HepG2 (cell line): Measurements from ENCODE around the gene BARX1. TPM values are rescaled to one million over a fixed set of nuclear protein-coding genes. Genes with fewer than 3 reads are reported as not detected.

ENCODE experiments used
- ATAC-seq: fragments of 200-7000 bp; cut with Tn5 transposase; 3 replicates; pipeline ENCODE4 v1.9.1; 2020; ENCODE audit warnings: mild to moderate bottlenecking, moderate library complexity
- BruUV-seq: library from RNA; stranded (reverse); fragments of 400-500 nt; replicated peaks from 2 replicates; lab custom pipeline; 2021; lab: Mats Ljungman, UMichigan
- CTCF ChIA-PET: fragments of 300-600 bp; formaldehyde crosslinking; extraction: SDS; loops from one replicate; lab custom pipeline; 2021; ENCODE audit warnings: low total read pairs, inconsistent platforms, low intra/inter-chr PET ratio; lab: Yijun Ruan, JAX
- POLR2A ChIA-PET: fragments of 350-600 bp; sonication (Branson Sonifier 250); formaldehyde crosslinking; loops from one replicate; lab custom pipeline; 2020; ENCODE audit warnings: antibody characterized with exemption, inconsistent platforms; lab: Yijun Ruan, JAX
- DNase-seq: peaks from one replicate; pipeline ENCODE4 v3.0.0-alpha.2; 2015; ENCODE audit warnings: low spot score
- FAIRE-seq: peaks from 3 replicates; lab custom pipeline; 2011; peaks lifted over from hg19 to GRCh38; lab: Jason Lieb, UNC
- H2AFZ ChIP-seq: one replicate; pipeline ENCODE4 v1.6.1; 2011; ENCODE audit warnings: low read length, inconsistent platforms
- H3K27ac ChIP-seq: fragments of 300-600 bp; 3 replicates; pipeline ENCODE4 v1.8.0; 2011; ENCODE audit warnings: mixed run types, mild to moderate bottlenecking, mixed read lengths, low read length, inconsistent platforms; ENCODE audit not compliant: insufficient read depth; ENCODE audit errors: extremely low read length
- H3K27me3 ChIP-seq, 2 experiments: fragments of 200-600 bp in 1 of 2; 2 replicates in 1 of 2; 3 replicates in 1 of 2; pipeline versions ENCODE4 v1.6.0 to v1.8.0; 2011; ENCODE audit warnings: low read length in 2 of 2, mild to moderate bottlenecking in 2 of 2, moderate library complexity in 2 of 2, inconsistent platforms in 1 of 2; ENCODE audit not compliant: insufficient read depth in 2 of 2, control insufficient read depth in 1 of 2
- H3K36me3 ChIP-seq, 2 experiments: fragments of 200-600 bp in 1 of 2; replicated peaks in 1 of 2; 2 replicates in 1 of 2; 3 replicates in 1 of 2; pipeline versions ENCODE4 v1.5.1 to v1.8.0; 2011; ENCODE audit warnings: low read length in 2 of 2, inconsistent platforms in 1 of 2; ENCODE audit not compliant: insufficient read depth in 2 of 2, control insufficient read depth in 1 of 2
- H3K4me1 ChIP-seq: 2 replicates; pipeline ENCODE4 v1.5.1; 2012; ENCODE audit warnings: low read length, inconsistent platforms; ENCODE audit not compliant: insufficient read depth
- H3K4me2 ChIP-seq: 2 replicates; pipeline ENCODE4 v1.6.0; 2011; ENCODE audit warnings: low read depth, low read length, inconsistent platforms
- H3K4me3 ChIP-seq, 3 experiments: fragments of 200-600 bp in 1 of 3; sonication (generic), shearing (Covaris generic) in 1 of 3; replicated peaks in 1 of 3; 2 replicates each; pipeline ENCODE4 v1.5.1; 2011 to 2016; ENCODE audit warnings: low read length in 3 of 3, inconsistent platforms in 2 of 3, low read depth in 2 of 3, mild to moderate bottlenecking in 2 of 3, control low read depth in 1 of 3, mixed read lengths in 1 of 3; ENCODE audit not compliant: insufficient read depth in 1 of 3
- H3K79me2 ChIP-seq: one replicate; pipeline ENCODE4 v1.6.1; 2011; ENCODE audit warnings: low read length, inconsistent platforms; ENCODE audit not compliant: insufficient read depth
- H3K9ac ChIP-seq: 2 replicates; pipeline ENCODE4 v1.6.0; 2011; ENCODE audit warnings: mild to moderate bottlenecking, low read depth, low read length, inconsistent platforms; ENCODE audit not compliant: insufficient read depth
- H3K9me3 ChIP-seq: 2 replicates; pipeline ENCODE4 v1.5.1; 2012; ENCODE audit warnings: mild to moderate bottlenecking, low read length
- H4K20me1 ChIP-seq: 2 replicates; pipeline ENCODE4 v1.6.0; 2011; ENCODE audit warnings: inconsistent platforms, mild to moderate bottlenecking, low read length, moderate library complexity; ENCODE audit not compliant: insufficient read depth
- EZH2 ChIP-seq: conservative IDR thresholded peaks from 2 replicates; pipeline ENCODE4 v1.6.1; 2012; ENCODE audit warnings: mild to moderate bottlenecking, low read depth, low read length, moderate library complexity
- HNRNPL ChIP-seq: fragments of 200-400 bp; formaldehyde crosslinking; IDR thresholded peaks from 2 replicates; pipeline ENCODE4 v1.6.1; 2017; ENCODE audit warnings: mild to moderate bottlenecking, low read depth, low read length
- NFE2 ChIP-seq: sonication (generic); formaldehyde crosslinking; IDR thresholded peaks from 2 replicates; pipeline ENCODE4 v1.4.0; 2020; ENCODE audit warnings: missing genetic modification reagents
- STAG1 ChIP-seq: sonication (generic); formaldehyde crosslinking; IDR thresholded peaks from 2 replicates; pipeline ENCODE4 v1.4.0; 2020; ENCODE audit warnings: missing genetic modification reagents
- ZNF558 ChIP-seq: sonication (generic); formaldehyde crosslinking; IDR thresholded peaks from 2 replicates; pipeline ENCODE4 v1.9.0; 2022; ENCODE audit warnings: mild to moderate bottlenecking, missing genetic modification reagents, borderline replicate concordance
- WGBS: methylation state at CpG from one replicate; pipeline ENCODE4 v1.1.6; 2017; ENCODE audit warnings: low lambda C conversion rate; 5-methylcytosine and 5-hydroxymethylcytosine counted together
- in situ Hi-C: cut with HindIII; loops from 2 replicates; pipeline ENCODE4 v1.10.0; 2017; ENCODE audit warnings: low pct_unique_long_range_greater_than_20kb; ENCODE audit not compliant: extremely low pct_ligation_motif_present
- intact Hi-C: fragments of 100-400 bp; cut with micrococcal nuclease; formaldehyde crosslinking; loops from one replicate; pipeline ENCODE4 v1.10.0; 2022; ENCODE audit not compliant: unreplicated experiment
- polyA plus RNA-seq, 8 experiments: library from polyadenylated mRNA; depleted of rRNA in 3 of 8; stranded (reverse) in 7 of 8; unstranded in 1 of 8; fragments of >200 nt; fragmentation: Illumina TruSeq in 4 of 8; extraction: Trizol in 4 of 8; gene quantifications; 2 replicates each; pipeline versions ENCODE4 v1.2.1 to v1.2.3, GENCODE V29; 2011 to 2016; ENCODE audit warnings: low read depth in 4 of 8, missing spikeins in 1 of 8, mixed read lengths in 1 of 8; ENCODE audit not compliant: insufficient read depth in 1 of 8
- total RNA-seq, 5 experiments: library from RNA; depleted of rRNA; stranded (reverse); fragments of >200 nt; fragmentation: Illumina TruSeq; extraction: Trizol; gene quantifications; 2 replicates each; pipeline ENCODE4 v1.2.3, GENCODE V29; 2016; ENCODE audit warnings: low read depth in 1 of 5
- TF ChIP-seq, protein P1 (sequence below): sonication (generic); formaldehyde crosslinking; IDR thresholded peaks from 2 replicates; pipeline ENCODE4 v1.5.0; 2020; ENCODE audit warnings: mild to moderate bottlenecking, missing genetic modification reagents, moderate library complexity

The BARX1 gene
- total and polyA plus RNA-seq, 2 of the 13 experiments (the other 11 are each of a cell fraction or from before 2014, with no cell fraction given), result not detected

DNA sequence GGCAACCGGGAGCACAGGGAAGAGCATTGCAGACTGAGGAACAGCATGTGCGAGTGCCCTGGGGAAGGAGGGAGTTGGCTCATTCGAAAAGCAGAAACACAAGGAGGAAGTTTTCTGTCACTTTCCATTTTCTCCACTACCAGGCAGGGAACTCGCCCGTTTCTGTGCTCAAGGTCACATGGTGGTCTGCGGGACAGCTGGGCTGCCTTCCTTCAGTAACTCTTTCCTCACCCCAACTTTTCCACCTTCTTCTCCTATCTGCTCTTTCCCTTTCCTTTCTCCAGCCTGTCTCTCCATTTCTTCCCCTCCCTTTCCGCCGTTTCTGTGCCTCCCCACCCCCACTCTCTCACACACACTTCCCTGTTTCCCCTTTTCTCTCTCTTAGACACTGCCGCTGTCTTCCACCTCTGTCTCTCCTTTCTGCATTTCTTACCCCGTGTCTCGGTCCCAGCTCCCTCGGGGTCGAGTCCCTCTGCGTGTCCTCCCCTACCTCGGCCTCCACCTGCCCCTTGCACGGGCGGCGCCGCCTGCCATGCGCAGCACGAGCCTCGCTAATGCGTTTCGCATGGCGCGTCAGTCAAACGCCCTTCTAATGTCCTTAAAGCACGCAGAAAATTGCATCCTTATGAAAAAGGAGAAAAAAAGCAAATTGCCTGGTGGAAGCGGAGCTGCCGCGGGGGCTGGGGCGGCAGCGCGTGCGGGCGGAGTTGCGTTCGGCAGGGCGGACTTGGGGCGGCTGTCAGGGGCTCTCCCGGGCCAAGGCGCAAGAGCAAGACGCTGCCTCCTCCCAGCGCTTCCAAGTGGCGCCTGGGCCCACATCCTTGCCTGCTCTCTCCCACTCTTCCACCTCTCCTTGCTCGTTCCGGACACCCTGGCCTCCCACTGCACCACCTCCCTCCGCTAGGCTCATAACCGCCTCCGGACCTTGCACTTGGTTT, 9.5 kb downstream of the BARX1 start:
- Histone ChIP-seq H3K9me3 (no peaks in the 10 kb centered on the region), H2AFZ (no peak overlapping the region), H3K27me3 (peaks cover 31 to 94% of the 10 kb centered on the region in 2 experiments), H3K36me3 (no peaks in the 10 kb centered on the region), H3K4me1 (no peaks in the 10 kb centered on the region; the same call in 1 of the 2 replicates), H3K4me3 (peak overlapping the region in 1 of 3 experiments; percentile 16; a peak in 1 of 6 replicates), H4K20me1 (no peaks in the 10 kb centered on the region), H3K27ac (no peak overlapping the region), H3K9ac (no peak overlapping the region), H3K79me2 (no peaks in the 10 kb centered on the region), H3K4me2 (peak overlapping the region; percentile 27)
- 20% methylated on average over 43 of the region's 50 CpGs for WGBS
- in situ Hi-C loops (no loop called here), intact Hi-C loops (no loop called here)
- DNase-seq (no peak), ATAC-seq (no peak), FAIRE-seq (no peak)
- peak; percentile 65; the same call in 1 of the 2 replicates for TF ChIP-seq EZH2
- TF ChIP-seq NFE2, result no peak
- TF ChIP-seq HNRNPL, result no peak
- ChIA-PET CTCF (no interaction called here), POLR2A (no interaction called here)
- BruUV-seq, result no TSS peak

DNA sequence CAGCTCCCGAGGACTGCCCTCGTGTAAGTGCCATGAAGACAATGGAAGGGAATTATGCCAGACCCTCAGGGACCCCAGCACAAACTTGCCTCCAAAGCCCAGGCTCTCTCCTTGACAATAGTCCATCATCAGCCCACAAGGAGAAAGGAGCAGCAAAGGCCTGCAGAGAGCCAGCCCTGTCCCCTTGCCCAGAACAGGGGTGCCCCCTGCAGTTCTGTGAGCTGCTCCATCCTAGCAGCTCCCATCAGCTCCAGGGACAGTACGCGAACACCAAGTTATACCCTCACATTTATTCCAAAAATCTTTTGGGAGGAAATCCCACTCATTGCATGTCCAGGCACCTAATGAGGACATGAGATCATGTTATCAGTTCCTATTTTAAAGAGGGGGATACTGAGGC, 11.1 kb downstream of the BARX1 start:
- in situ Hi-C loops, result no loop called here
- no peaks in the 10 kb centered on the region; the same call in 1 of the 2 replicates for H3K4me1 ChIP-seq
- FAIRE-seq, result no peak
- no peaks in the 10 kb centered on the region for H3K79me2 ChIP-seq
- no peak for DNase-seq
- no peaks in the 10 kb centered on the region for H3K36me3 ChIP-seq
- H3K9me3 ChIP-seq, result no peaks in the 10 kb centered on the region
- H4K20me1 ChIP-seq, result no peaks in the 10 kb centered on the region
- no TSS peak for BruUV-seq
- CTCF ChIA-PET, result no interaction called here
- no peak overlapping the region for H3K4me3 ChIP-seq
- H3K27ac ChIP-seq, result no peak overlapping the region
- no peak overlapping the region for H2AFZ ChIP-seq
- intact Hi-C loops, result no loop called here
- POLR2A ChIA-PET, result no interaction called here
- H3K27me3 ChIP-seq, result peaks cover 24 to 87% of the 10 kb centered on the region in 2 experiments
- no peak overlapping the region for H3K9ac ChIP-seq
- peak; percentile 56 for TF ChIP-seq STAG1 (CRISPR knock-in tag)
- TF ChIP-seq, protein P1, sequence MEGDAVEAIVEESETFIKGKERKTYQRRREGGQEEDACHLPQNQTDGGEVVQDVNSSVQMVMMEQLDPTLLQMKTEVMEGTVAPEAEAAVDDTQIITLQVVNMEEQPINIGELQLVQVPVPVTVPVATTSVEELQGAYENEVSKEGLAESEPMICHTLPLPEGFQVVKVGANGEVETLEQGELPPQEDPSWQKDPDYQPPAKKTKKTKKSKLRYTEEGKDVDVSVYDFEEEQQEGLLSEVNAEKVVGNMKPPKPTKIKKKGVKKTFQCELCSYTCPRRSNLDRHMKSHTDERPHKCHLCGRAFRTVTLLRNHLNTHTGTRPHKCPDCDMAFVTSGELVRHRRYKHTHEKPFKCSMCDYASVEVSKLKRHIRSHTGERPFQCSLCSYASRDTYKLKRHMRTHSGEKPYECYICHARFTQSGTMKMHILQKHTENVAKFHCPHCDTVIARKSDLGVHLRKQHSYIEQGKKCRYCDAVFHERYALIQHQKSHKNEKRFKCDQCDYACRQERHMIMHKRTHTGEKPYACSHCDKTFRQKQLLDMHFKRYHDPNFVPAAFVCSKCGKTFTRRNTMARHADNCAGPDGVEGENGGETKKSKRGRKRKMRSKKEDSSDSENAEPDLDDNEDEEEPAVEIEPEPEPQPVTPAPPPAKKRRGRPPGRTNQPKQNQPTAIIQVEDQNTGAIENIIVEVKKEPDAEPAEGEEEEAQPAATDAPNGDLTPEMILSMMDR (CRISPR knock-in tag), result peak; percentile 29
- no peak for TF ChIP-seq ZNF558 (CRISPR knock-in tag)
- peak; percentile 58; the same call in 2 of the 3 replicates for ATAC-seq
- 37% methylated on average over 4 of the region's 4 CpGs for WGBS
- no peak overlapping the region for H3K4me2 ChIP-seq
